HG02943 (cell line): ENCODE data around the gene SLC24A5.

Experiments
- ATAC-seq: cut with Tn5 transposase; IDR thresholded peaks from one replicate; pipeline ENCODE4 v1.9.1; 2021; ENCODE audit warnings: mild to moderate bottlenecking, low read depth, moderate library complexity; ENCODE audit not compliant: unreplicated experiment

Gene SLC24A5

DNA sequence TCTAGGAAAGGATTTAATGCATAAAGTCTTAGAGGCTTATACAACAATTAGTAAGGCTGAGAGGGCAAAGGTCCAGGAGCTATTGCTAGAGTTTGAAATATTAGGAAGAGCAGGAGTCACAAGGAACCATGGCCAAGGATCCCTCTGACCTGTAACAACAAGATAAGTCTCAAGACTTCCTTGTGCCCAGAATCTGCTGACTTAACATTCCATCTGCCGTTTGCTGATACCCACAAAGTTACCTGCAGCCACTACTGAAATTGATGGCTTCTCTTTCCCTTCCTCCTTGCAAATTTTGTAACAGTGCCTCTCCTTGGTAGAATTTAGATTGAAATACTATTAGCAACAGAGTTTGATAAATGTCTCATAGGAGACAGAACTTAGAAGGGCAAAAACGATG, 62.0 kb downstream of the SLC24A5 start:
- no peak for ATAC-seq

GRCh38 chr15:48185529-48185928, 64.7 kb downstream of the SLC24A5 start:
- ATAC-seq: no peak

DNA sequence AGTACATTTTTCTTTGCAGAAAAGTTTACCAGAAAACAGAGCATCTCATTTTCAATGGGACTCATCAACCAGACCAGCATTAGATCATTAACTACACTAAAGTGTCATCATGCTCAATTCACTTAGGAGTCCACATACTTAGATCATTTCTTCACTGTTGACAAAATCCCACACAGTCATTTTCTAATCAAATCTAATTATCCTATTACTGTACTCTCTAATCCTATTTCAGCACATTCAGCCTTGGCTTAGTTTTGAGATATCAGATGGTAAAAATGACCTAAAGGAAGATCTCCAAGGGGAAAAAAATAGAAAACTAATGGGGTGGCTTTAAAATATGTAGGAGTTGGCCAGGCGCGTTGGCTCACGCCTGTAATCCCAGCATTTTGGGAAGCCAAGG, 65.5 kb downstream of the SLC24A5 start:
- ATAC-seq: no peak

- no peak for ATAC-seq
Observed at GRCh38 chr15:48190932-48191573, 70.3 kb downstream of the SLC24A5 start.

DNA sequence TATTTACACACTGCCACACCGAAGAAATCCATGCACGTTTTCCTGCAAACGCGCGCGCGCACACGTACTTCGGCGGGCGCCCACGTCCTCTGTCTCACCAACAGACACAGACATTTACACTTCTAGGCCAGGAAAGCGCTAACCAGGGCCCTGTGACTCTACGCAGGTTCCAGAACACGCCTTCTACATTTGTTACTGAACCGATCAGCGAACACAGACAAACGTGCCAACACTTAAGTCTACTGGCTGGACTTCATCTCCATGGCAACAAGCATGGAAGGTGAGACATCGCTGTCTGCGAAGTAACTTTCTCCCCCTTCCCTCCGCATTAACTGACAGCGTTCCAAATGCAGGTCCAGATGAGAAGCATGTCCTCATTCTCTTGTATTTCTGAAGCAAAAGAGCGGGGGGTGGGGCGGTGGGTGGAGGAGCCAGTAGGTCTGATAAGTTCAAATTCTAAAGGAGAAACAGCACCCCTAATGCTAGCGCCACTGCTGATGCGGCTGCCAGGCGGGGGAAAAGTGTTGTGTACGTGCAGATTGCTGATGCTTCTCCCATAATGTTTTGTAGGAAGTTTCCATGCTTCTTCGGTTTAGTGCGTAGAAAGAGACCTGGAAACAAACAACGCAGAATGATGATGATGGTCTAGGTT, 70.9 kb downstream of the SLC24A5 start, which contains the start of gene CTXN2:
Gene CTXN2, plus strand, starts transcription at position 92 of the 652 bp plus-strand sequence. CDS start 9,636 bp downstream, outside the sequence.
- ATAC-seq: no peak
